HG02763 (cell line): ENCODE measurements around the gene MAGOH.
A peak's percentile ranks its signal among the peaks of the same experiment; 100 is the strongest.
"Not testable (repeated sequence)": the region's sequence is repeated elsewhere in the genome, so short reads cannot be mapped to it uniquely, and the experiment has no call there.

Source experiments
- ATAC-seq: cut with Tn5 transposase; IDR thresholded peaks from one replicate; pipeline ENCODE4 v1.9.1; 2021; ENCODE audit warnings: mild to moderate bottlenecking, moderate library complexity; ENCODE audit not compliant: unreplicated experiment

The MAGOH gene

GRCh38 chr1:53241828-53242227 is 3.5 kb upstream of the MAGOH start:
- no peak for ATAC-seq

GRCh38 chr1:53237638-53238037 is 680 bp downstream of the MAGOH start:
- ATAC-seq: no peak

GRCh38 chr1:53220962-53221286 is 17.4 kb downstream of the MAGOH start:
- ATAC-seq: no peak

- peak; percentile 91 for ATAC-seq
These were observed 18.0 kb downstream of the MAGOH start, which contains the start of gene CZIB for GRCh38 chr1:53220171-53220961. Gene CZIB, minus strand, starts transcription at chr1:53220634. Its CDS starts 59 bp downstream, at chr1:53220575.

- ATAC-seq: no peak
These were observed 18.6 kb downstream of the MAGOH start for GRCh38 chr1:53219711-53220110.

GRCh38 chr1:53218201-53218600 is 20.1 kb downstream of the MAGOH start:
- no peak for ATAC-seq

- no peak for ATAC-seq
These were observed 23.9 kb downstream of the MAGOH start for GRCh38 chr1:53214376-53214940.

- no peak for ATAC-seq
These were observed 27.4 kb downstream of the MAGOH start for GRCh38 chr1:53210954-53211353.

- ATAC-seq: no peak
These were observed 28.0 kb downstream of the MAGOH start for GRCh38 chr1:53210352-53210751.

GRCh38 chr1:53207726-53208125 is 30.6 kb downstream of the MAGOH start:
- no peak for ATAC-seq

GRCh38 chr1:53206735-53207379 is 31.5 kb downstream of the MAGOH start:
- ATAC-seq: no peak

- ATAC-seq: not testable (repeated sequence)
These were observed 32.1 kb downstream of the MAGOH start for GRCh38 chr1:53206083-53206685.

- ATAC-seq: not testable (repeated sequence)
These were observed 32.8 kb downstream of the MAGOH start for GRCh38 chr1:53205496-53205895.

GRCh38 chr1:53203466-53203865 is 34.9 kb downstream of the MAGOH start:
- no peak for ATAC-seq

- no peak for ATAC-seq
These were observed 40.1 kb downstream of the MAGOH start for GRCh38 chr1:53198241-53198651.

- no peak for ATAC-seq
These were observed 40.8 kb downstream of the MAGOH start for GRCh38 chr1:53197291-53198200.

GRCh38 chr1:53196485-53197290 is 41.6 kb downstream of the MAGOH start, which contains the start of gene CPT2:
Gene CPT2, plus strand, starts transcription at chr1:53196824. Its CDS starts 120 bp downstream, at chr1:53196944.
- ATAC-seq: peak; percentile 97

- ATAC-seq: no peak
These were observed 42.3 kb downstream of the MAGOH start for GRCh38 chr1:53196017-53196484.

GRCh38 chr1:53195246-53196016 is 42.9 kb downstream of the MAGOH start:
- ATAC-seq: no peak
